HPDE6-E6E7 (cell line): ENCODE data around the gene HCFC1R1.

Experiments
- DNase-seq: peaks from one replicate; pipeline ENCODE4 v3.0.0; 2011; ENCODE audit warnings: missing footprints; ENCODE audit errors: extremely low spot score

HCFC1R1 gene

GRCh38 chr16:3020247-3020603 lies 3.5 kb downstream of the HCFC1R1 start, which contains the start of gene TNFRSF12A:
TSS of gene TNFRSF12A (plus strand) at chr16:3020368. CDS start at chr16:3020398, 30 bp downstream.
- DNase-seq, result no peak

GRCh38 chr16:3019594-3020246 lies 4.0 kb downstream of the HCFC1R1 start:
- no peak for DNase-seq

- no peak for DNase-seq
These were observed 5.8 kb downstream of the HCFC1R1 start, which contains the start of gene CLDN6 for GRCh38 chr16:3017794-3018506. TSS of gene CLDN6 (minus strand) at chr16:3018183. CDS start at chr16:3016021, 2,162 bp downstream.

- no peak for DNase-seq
These were observed 6.4 kb downstream of the HCFC1R1 start for GRCh38 chr16:3017344-3017743.

GRCh38 chr16:3015865-3016521 lies 7.7 kb downstream of the HCFC1R1 start:
- no peak for DNase-seq

GRCh38 chr16:3014971-3015370 lies 8.8 kb downstream of the HCFC1R1 start:
- DNase-seq, result no peak

- no peak for DNase-seq
These were observed 9.6 kb downstream of the HCFC1R1 start for GRCh38 chr16:3013998-3014690.

- DNase-seq, result no peak
These were observed 10.2 kb downstream of the HCFC1R1 start for GRCh38 chr16:3013491-3013951.

GRCh38 chr16:3012828-3013420 lies 10.8 kb downstream of the HCFC1R1 start, which contains the start of gene CLDN9:
TSS of gene CLDN9 (plus strand) at chr16:3012923. CDS start at chr16:3013363, 440 bp downstream.
- DNase-seq, result no peak

- DNase-seq, result no peak
These were observed 11.5 kb downstream of the HCFC1R1 start for GRCh38 chr16:3012246-3012645.

- DNase-seq, result no peak
These were observed 13.2 kb downstream of the HCFC1R1 start for GRCh38 chr16:3010510-3010909.

- no peak for DNase-seq
These were observed 14.0 kb downstream of the HCFC1R1 start for GRCh38 chr16:3009568-3010390.

- DNase-seq, result no peak
These were observed 15.1 kb downstream of the HCFC1R1 start for GRCh38 chr16:3008690-3009037.

- no peak for DNase-seq
These were observed 15.6 kb downstream of the HCFC1R1 start for GRCh38 chr16:3007957-3008689.

GRCh38 chr16:3007059-3007956 lies 16.4 kb downstream of the HCFC1R1 start:
- no peak for DNase-seq

GRCh38 chr16:3004781-3005284 lies 18.9 kb downstream of the HCFC1R1 start:
- DNase-seq, result no peak

- DNase-seq, result no peak
These were observed 19.4 kb downstream of the HCFC1R1 start for GRCh38 chr16:3004319-3004718.

GRCh38 chr16:3003582-3004270 lies 20.0 kb downstream of the HCFC1R1 start:
- peak; percentile 98 for DNase-seq
